ENCODE data around the gene KRT28.

KRT28 gene, protein sequence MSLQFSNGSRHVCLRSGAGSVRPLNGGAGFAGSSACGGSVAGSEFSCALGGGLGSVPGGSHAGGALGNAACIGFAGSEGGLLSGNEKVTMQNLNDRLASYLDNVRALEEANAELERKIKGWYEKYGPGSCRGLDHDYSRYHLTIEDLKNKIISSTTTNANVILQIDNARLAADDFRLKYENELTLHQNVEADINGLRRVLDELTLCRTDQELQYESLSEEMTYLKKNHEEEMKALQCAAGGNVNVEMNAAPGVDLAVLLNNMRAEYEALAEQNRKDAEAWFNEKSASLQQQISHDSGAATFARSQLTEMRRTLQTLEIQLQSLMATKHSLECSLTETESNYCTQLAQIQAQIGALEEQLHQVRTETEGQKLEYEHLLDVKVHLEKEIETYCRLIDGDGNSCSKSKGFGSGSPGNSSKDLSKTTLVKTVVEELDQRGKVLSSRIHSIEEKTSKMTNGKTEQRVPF

DNA sequence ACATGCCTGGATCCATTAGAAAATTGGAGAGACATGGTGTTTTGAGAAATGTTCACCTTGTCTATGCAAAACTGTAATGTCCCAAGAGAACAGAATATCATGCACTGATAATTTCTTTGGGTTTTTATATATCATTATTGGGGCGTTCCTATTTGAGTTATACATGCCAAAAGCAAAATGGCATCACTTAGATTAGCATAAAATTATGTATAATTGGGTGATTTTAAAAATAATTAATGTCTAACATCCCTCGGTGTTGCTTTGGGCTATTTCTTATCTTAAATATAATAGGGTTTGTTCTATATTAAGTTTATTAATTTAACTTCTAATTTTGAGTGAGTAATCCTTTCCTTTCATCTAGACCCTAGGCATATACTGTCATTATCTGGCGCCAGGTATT, at the start of gene KRT28:
KRT28 (minus strand) TSS at position 101 of the 400 bp plus-strand sequence; CDS start at position 35, 66 bp downstream.
- no peak for DNase-seq

DNA sequence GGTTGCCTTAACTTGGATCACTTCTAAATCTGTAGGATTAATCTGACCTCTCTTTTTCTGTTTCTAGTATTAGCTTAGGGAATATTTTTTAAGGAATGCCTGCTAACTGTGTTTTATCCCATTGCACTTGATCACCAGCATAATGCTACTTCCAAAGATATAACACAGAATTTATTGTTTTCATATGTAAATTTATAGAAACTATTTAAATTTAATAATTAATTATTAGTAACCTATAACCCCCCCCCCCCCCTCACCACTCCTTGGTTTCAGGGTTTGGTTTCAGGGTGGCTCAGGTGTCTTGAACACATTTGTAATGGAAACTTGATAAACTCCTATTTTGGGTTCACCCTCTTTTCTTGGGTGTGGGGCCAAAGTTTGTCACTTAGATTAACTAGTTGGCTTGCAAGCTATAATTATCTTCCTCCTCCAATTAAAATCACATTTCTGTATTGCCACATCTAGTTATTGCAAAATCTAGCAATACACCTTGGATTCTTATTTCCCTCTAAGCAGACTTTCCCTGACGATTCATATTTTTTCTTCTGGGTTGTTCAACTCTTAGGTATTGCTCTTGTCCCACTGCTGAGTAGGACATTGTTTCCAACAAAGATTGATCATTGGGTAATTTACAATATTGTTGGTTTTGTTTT, 49.0 kb upstream of the KRT28 start:
- no peak for DNase-seq

DNA sequence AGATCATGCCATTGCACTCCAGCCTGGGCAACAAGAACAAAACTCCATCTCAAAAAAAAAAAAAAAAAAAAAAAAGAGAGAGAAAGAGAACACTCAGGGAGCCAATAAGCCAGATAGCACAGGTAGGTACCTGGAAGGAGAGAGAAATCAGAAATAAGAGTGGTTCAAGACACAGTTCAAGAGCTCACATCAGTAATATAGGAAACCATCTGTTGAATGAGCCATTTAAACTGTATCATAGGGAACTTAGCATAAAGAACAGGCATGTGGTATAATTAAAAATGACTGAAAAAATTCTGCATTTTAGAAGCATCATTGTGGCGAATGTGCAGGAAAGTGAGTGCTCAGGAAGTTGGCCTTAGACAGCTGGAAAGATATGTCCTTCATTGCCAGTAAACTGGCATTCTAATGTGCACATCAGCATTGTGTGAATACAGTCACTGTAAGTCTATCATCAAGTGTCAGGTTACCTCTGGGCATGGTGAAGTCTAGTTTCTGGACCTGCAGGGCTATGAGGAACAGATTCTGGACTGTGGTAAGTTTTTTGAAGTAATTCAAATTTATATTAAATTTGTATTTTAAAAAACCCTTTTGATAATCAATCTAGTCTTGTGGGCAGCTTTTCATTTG, 46.9 kb upstream of the KRT28 start:
- DNase-seq: no peak

DNA sequence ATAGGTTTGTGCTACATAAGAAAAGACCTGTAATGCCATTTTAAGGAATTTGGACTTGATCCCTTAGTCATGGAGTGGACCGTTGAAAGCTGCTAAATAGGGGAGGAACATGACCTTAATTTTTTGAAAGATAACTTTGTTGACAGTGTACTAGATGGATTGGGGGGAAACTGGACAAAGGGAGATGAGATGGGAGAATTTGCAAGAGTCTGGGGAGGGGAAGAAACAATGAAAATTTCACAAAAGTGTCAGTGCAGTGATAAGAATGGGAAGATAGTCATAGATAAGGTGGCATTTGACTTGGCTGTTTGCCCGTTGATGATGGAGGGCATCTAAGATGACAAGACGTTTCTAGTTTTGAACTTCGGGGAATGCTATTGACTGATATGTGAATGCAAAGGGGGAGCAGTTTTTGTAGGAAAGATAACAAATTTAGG, 44.9 kb upstream of the KRT28 start:
- no peak for DNase-seq

DNA sequence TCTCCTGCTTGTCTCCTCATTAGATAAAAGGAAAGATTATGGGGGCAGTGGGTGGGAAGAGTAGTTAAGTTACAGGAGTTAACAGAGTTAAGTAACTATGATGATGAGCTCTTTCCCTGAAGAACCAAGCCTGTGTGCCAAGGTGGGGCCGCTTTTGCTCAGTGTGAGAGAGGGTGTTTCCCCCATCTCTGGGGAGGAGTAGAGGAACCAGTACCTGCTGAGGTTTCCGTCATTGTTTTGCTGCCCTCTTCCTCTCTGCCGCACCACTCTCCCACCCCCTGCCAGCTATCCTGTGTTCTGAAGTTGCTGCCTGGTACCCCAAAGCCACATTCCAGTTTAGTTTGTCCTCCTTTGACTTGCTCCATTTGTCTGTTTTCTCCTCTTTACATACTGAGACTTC, 43.5 kb upstream of the KRT28 start:
- DNase-seq: no peak

DNA sequence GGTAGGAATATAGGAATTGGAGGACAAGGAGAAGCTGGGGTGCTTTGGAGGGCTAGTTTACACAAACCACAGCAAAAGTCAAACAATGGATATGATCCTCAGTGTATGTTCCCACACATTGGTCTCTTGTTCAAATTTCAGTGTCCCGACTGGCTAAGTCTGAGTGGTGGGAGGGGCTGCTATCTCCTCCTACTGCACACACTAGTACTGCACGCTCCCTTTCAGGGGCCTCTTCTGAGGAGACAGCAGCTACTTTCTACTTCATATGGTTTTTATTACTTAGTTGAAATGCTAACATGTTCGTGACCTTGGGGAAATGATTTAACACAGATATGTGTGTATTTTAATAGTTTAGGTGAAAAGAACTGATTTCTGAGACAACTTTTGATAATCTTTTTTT, 41.5 kb upstream of the KRT28 start:
- DNase-seq: no peak

DNA sequence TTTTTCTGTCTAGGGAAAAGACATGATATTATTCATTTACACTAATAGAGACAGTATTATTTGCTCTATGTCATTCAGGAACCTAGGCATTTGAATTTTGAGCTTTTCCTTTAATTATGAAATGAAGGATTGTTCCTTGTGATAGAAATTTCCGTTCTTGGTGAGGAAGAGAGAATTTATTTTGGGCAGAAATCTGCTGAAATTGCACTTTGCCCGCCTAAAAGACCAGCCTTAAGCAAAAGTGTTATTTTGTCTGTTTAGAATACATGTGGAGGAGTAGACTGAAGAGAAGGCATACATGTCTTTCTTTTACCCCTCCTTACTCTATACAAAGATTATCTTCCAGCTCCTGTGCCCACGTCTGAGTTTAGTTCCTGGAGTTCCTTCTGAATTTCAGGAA, 39.4 kb upstream of the KRT28 start:
- DNase-seq: no peak

DNA sequence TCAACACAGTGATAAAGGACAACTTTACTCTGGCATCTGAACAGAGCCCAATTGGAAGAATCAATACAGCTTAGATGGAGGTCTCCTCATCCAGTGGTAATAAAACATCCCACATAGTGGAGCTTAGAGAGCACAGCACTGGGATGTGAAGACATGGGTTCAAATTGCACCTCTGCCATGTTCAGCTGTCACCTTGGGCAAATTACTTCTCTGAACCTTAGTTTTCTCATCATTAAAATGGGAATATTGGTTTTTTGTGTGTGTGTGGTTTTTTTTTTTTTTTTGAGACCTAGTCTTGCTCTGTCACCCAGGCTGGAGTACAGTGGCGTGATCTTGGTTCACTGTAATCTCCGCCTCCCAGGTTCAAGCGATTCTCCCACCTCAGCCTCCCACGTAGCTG, 36.3 kb upstream of the KRT28 start:
- DNase-seq: no peak

DNA sequence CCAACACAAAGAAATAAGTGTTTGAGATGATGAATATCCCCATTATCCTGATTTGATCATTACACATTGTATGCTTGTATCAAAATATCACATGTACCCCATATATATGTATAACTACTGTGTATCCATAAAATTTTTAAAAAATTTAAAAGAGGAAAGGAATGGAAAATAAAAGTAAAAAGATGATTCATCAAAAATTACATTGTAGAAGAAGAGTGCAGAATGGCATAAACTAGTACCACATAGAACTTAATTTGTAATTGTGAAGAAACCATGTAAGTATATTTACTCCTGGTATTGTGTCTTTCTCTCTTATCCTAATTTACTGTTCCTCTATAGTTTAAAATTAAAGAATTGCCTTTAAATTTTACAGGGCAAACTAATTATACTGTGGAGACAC, 34.1 kb upstream of the KRT28 start:
- DNase-seq: no peak

DNA sequence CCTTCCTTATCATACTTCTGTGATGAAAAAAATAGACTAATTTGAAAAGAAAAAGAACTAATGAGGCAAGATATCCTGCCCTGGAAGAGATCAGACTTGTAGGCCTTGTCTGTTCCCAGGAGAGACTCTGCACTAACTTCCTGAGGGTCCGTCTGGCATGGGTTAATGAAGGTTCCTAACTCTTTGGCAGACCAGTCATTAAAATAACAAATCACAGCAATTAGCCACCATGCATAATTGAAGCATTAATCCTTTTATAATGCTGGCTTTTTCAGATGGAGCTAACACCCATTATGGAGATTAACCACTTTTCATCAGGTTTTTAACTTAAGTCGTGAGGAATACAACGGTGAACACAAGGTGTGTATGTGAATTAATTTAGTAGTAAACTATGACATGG, 33.1 kb upstream of the KRT28 start:
- DNase-seq: no peak

DNA sequence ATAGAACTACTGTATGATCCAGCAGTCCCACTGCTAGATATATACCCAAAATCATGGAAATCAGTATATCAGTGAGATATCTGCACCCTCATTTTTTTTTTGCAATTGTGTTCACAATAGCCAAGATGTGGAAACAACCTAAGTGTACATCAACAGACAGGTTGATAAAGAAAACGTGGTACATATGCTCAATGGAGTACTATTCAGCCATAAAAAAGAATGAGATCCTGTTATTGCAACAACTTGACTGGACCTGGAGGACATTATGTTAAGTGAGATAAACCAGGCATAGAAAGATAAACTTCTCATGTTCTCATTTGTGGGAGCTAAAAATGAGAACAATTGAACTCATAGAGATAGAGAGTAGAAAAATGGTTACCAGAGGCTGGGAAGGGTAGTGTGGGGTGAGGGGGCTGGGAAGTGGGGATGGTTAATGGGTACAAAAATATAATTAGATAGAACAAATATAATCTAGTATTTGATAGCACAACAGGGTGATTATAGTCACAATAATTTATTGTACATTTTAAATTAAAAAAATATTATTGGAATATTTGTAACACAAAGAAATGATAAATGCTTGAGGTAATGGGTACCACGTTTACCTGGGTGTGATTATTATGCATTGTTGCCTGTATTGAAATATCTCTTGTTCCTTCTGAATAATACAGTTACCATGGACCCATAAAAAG, 30.5 kb upstream of the KRT28 start:
- DNase-seq: no peak

DNA sequence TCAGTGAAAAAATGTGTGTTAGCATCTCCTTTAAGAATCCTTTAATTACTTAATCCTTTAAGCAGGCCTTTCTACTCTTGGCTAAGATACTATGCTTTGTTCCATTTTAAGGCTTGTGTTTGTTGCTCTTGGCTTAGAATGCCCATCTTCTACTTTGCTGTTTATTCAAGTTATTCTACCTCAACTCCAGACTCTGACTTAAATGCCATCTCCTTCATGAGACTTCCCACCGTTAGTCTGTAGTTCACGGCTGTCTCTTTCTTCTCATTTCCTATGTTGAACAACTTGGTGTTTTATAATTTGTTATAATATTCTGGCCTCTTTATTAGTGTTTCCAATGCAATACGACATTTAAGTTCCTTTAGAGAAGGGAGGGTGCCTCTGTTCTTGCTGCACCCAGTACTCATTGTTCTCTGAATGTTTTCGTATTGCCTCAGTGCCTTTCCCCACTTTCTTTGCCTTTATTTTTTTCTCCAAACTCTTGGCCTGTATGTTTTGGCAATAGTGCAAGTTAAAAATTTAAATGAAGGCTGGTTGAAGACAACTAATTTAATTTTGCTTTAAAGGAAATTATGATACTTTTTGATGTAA, 28.8 kb upstream of the KRT28 start:
- no peak for DNase-seq

DNA sequence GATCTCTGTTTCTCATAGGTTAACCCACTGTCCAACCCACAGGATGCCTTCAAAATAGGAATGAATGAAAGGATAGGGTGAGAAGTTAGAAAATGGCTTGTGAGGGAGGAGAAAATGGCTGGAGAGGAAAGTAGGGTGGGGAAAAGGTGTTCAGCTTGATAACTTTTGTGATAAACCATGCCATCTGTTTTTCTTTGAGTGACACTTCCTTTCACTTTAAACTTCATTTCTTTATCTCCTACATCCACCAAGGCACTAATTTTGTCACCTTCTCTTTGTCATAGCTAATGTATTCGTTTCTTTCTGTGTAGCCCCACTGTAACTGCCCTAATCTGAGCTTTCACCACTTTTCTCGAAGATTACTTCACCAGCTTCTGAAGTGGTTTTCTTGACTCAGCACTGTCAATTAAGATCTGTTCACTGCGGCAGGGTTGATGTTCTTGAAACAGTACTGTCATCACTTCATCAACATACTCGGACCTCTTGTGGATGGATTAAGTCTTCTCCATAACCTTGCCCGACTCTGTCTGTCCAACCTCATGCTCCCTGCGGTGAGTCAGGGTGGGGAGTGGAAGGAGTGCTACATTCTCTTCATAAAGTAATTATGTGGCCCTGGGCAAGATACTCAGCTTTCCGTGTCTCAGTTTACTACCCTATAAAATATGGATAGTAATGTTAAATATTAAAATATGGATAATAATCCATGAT, 28.1 kb upstream of the KRT28 start:
- peak; percentile 36 for DNase-seq

DNA sequence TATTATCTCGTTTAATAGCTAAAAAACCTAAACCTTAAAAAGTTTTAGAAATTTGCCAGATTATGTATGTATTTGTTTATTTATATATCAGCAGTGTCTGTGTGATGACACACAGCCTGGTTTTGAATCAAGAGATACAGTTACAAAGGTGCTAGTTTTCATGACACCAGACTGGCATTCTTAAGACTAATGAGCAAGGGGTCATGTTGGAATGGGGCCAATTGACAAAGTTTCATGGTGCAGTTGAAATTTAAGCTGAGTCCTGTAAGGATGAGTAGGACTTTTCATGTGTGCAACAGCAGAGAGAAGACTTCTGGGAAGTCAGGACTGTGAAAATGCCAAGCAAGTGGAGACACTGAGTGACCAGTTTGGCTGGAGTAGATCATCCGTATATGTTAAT, 25.8 kb upstream of the KRT28 start:
- no peak for DNase-seq

DNA sequence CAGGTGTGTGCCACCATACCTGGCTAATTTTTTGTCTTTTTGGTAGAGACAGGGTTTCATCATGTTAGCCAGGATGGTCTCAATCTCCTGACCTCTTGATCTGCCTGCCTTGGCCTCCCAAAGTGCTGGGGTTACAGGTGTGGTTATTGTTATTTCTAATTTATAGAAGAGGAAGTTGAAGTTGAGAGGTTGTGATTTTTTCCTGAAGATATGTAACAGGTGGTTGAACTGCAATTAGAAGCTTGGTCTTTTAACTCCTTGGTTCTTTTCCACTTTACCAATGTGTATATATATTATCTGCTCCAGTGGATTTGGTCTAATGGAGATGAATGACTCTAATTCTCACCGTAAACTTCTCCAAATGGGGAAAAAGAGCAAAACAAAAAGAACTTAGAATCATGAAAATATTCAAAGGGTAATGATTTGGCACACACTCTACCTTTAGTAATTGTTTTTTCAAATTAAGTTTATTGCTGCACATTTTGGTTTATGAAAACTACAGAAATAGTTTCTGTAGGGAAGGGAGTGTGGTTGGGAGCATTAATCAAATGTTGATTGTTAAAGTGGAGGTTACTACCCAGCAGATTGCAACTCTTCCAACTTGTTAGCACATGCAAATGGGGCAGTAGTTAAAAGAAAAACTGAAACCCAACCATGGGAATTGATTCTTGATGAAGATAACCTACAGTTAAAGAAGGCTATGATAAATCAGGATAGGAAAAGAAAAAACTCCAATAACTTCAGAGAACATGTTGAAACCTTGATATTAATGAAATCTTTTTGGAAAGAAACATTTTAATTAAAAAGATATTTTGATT, 24.5 kb upstream of the KRT28 start:
- no peak for DNase-seq

DNA sequence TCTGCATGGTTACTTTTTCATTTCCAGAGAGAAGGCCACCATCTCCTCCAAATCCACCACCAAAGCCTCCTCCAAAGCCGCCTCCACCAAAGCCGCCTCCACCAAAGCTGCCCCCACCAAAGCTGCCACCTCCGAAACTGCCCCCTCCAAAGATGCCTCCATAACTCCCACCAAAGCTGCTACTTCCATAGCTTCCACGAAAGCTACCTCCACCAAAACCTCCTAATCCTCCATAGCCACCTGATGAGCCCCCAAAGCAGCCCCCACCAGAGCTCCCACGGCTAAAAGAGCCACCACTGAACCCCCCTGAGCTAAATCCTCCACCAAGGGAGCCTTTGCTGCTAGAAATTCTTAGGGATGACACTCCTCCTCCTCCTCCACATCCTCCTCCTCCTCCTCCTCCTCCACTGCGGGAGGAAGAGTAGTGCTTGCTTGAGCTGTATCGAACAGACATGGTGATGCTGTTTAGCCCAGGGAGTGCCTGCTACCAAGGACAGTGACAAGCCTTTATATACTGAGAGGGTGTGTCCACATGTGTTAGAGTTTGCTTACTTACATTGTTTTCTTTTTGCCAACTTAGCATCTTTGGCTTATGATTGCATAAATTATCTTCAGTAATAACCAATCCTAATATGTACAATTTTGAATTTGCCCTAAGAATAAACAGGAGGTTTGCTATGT, 22.5 kb upstream of the KRT28 start, which contains the start of gene KRT10:
KRT10 (minus strand) TSS at position 483 of the 681 bp plus-strand sequence; CDS start at position 454, 29 bp downstream.
- DNase-seq: no peak

DNA sequence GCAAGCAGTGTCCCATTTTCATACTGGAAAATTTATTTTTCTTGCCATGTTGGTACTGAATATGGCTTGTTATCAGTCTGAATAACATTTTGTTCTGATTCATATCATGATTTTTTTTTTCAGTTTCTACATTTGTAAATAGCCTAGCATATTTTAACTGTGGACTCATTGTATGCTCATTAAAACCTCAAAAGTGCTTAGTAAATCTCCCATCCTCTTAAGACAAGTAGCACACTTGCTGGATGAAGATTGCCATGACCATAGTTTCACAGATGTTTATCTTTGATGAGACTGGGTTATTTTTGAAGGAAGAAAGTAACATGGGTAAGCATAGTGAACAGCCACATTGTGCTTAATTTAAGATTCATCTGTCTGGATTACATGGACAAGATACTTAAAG, 21.8 kb upstream of the KRT28 start:
- DNase-seq: no peak

DNA sequence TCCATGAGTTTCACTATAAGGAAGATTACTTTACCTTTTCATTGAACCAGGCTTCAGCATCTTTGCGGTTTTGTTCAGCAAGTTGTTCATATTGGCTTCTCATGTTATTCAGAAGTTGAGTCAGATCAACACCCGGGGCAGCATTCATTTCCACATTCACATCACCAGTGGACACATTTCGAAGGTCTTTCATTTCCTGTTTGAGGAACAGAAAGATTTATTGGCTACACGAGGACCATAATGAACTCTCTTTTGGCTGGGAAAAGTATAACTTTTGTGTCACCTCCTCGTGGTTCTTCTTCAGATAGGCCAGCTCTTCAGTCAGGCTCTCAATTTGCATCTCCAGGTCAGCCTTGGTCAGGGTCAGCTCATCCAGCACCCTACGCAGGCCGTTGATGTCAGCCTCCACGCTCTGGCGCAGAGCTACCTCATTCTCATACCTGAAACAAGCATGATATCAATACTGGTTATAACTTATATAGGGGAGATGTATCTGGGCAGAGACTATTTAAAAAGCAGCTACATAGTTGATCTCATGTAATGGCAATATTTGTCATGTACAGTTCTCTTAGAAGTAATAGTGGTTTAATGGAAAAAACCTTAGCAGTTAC, 20.6 kb upstream of the KRT28 start:
- no peak for DNase-seq

DNA sequence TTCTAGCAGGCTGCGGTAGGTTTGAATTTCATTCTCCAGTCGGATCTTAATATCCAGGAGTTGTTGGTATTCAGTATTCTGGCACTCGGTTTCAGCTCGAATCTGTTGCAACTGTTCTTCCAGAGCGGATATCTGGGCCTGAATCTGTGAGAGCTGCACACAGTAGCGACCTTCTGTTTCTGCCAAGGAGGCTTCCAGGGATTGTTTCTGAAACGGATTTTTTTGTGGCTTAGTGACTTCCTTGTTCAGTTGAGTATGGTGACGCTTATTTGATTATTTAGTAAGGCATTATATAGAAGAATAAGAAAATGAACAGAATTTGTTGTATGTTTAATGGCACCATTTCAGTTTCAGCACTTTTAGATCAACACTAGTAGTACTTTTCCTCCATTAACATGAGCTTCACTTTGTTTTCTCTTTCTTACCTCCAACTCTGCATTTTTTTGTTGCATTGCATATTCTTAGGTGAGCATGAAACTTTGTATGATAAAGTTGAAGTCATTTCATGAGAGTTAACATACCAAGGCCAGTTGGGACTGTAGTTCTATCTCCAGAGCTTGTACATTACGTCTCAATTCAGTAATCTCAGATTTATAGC, 19.9 kb upstream of the KRT28 start:
- no peak for DNase-seq
